Neural progenitor cell (in vitro differentiated cells): ENCODE measurements around the gene SOAT1. TPM values are rescaled to one million over a fixed set of nuclear protein-coding genes. Genes with fewer than 3 reads are reported as not detected.

Experiments used
- DNase-seq: peaks from one replicate; pipeline ENCODE4 v3.0.0-alpha.2; 2016; ENCODE audit warnings: low spot score
- H2AFZ ChIP-seq: fragments of 200-600 bp; sonication (generic); replicated peaks from 2 replicates; pipeline ENCODE4 v1.6.1; 2016; ENCODE audit warnings: antibody characterized with exemption
- H3F3A ChIP-seq: fragments of 200-600 bp; sonication (generic); 2 replicates; pipeline ENCODE4 v1.6.1; 2016; ENCODE audit warnings: antibody characterized with exemption, low read depth
- H3K27ac ChIP-seq: fragments of 200-600 bp; sonication (generic); 2 replicates; pipeline ENCODE4 v1.5.1; 2016; ENCODE audit warnings: mild to moderate bottlenecking
- H3K27me3 ChIP-seq: fragments of 200-600 bp; sonication (generic); 2 replicates; pipeline ENCODE4 v1.6.1; 2016; ENCODE audit warnings: mild to moderate bottlenecking, moderate library complexity
- H3K36me3 ChIP-seq: fragments of 200-600 bp; sonication (generic); 2 replicates; pipeline ENCODE4 v1.5.1; 2016
- H3K4me1 ChIP-seq: fragments of 200-600 bp; sonication (generic); 2 replicates; pipeline ENCODE4 v1.6.1; 2016; ENCODE audit warnings: mixed run types
- H3K4me2 ChIP-seq: fragments of 200-600 bp; sonication (generic); 2 replicates; pipeline ENCODE4 v1.6.1; 2016
- H3K4me3 ChIP-seq: fragments of 200-600 bp; sonication (generic); 2 replicates; pipeline ENCODE4 v1.5.1; 2016
- H3K79me2 ChIP-seq: fragments of 200-600 bp; sonication (generic); 2 replicates; pipeline ENCODE4 v1.6.1; 2016; ENCODE audit warnings: low read depth
- H3K9ac ChIP-seq: fragments of 200-600 bp; sonication (generic); 2 replicates; pipeline ENCODE4 v1.6.1; 2016
- H3K9me3 ChIP-seq: fragments of 200-600 bp; sonication (generic); 2 replicates; pipeline ENCODE4 v1.5.1; 2016; ENCODE audit warnings: low read depth
- H4K20me1 ChIP-seq: fragments of 200-600 bp; sonication (generic); 2 replicates; pipeline ENCODE4 v1.6.1; 2016; ENCODE audit warnings: low read depth
- H3K27ac Mint-ChIP-seq: 3 replicates; pipeline ENCODE4 v1.8.0; 2021; ENCODE audit warnings: mixed read lengths
- H3K27me3 Mint-ChIP-seq: 2 replicates; pipeline ENCODE4 v1.8.0; 2022; ENCODE audit warnings: low read depth, mild to moderate bottlenecking, inconsistent platforms, moderate library complexity, mixed read lengths; ENCODE audit not compliant: insufficient read depth
- H3K36me3 Mint-ChIP-seq: 3 replicates; pipeline ENCODE4 v1.8.0; 2021; ENCODE audit warnings: mixed read lengths
- H3K4me1 Mint-ChIP-seq: 3 replicates; pipeline ENCODE4 v1.8.0; 2021; ENCODE audit warnings: mixed read lengths
- H3K4me3 Mint-ChIP-seq: 3 replicates; pipeline ENCODE4 v1.8.0; 2021; ENCODE audit warnings: mild to moderate bottlenecking, moderate library complexity, mixed read lengths
- H3K9me3 Mint-ChIP-seq: 3 replicates; pipeline ENCODE4 v1.8.0; 2020; ENCODE audit warnings: mixed read lengths
- EZH2 ChIP-seq: fragments of 200-600 bp; sonication (generic); IDR thresholded peaks from 2 replicates; pipeline ENCODE4 v1.6.1; 2017; ENCODE audit warnings: antibody characterized with exemption, mild to moderate bottlenecking, moderate library complexity
- EZH2phosphoT487 ChIP-seq: fragments of 200-600 bp; sonication (generic); IDR thresholded peaks from 2 replicates; pipeline ENCODE4 v1.6.1; 2017; ENCODE audit warnings: antibody characterized with exemption
- total RNA-seq: library from RNA; depleted of rRNA; stranded (reverse); fragments of >200 nt; gene quantifications from 2 replicates; pipeline ENCODE4 v1.2.3, GENCODE V29; 2015; ENCODE audit warnings: low replicate concordance
- TF ChIP-seq, protein P1 (sequence below): fragments of 200-600 bp; sonication (generic); IDR thresholded peaks from 2 replicates; pipeline ENCODE4 v1.5.1; 2017; ENCODE audit warnings: antibody characterized with exemption, mild to moderate bottlenecking

Gene SOAT1
- total RNA-seq, 1 donor from 2014 or later: 15.3 TPM

DNA sequence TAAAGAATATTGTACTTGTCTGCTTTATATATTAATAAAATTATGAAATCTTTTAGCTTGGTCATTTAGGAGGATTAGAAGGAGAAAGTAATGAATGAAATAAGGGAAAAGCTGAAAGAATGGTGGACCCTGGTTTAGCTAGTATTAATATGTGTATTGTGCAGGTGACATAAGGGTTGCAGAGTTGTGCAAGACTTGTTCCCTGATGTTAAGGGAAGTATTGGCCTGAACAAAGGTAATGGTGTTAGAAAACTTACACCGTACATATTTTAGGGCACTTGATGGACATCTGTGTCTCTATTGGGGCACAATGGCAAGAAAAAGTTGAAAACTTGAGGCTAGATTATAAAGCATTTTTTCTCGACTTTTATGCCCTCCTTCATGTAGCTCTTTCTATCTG is 32.2 kb downstream of the SOAT1 start:
- Histone ChIP-seq H3K9me3 (no peaks in the 10 kb centered on the region), H3K9ac (no peak overlapping the region), H4K20me1 (no peaks in the 10 kb centered on the region), H3K36me3 (no peaks in the 10 kb centered on the region), H3K4me1 (no peaks in the 10 kb centered on the region), H3K4me2 (no peak overlapping the region), H3K27me3 (no peaks in the 10 kb centered on the region), H3K79me2 (no peaks in the 10 kb centered on the region), H2AFZ (no peak overlapping the region), H3F3A (no peaks in the 10 kb centered on the region), H3K27ac (no peak overlapping the region), H3K4me3 (no peak overlapping the region)
- DNase-seq: no peak
- TF ChIP-seq EZH2 (no peak), EZH2phosphoT487 (no peak)
- TF ChIP-seq, protein P1, sequence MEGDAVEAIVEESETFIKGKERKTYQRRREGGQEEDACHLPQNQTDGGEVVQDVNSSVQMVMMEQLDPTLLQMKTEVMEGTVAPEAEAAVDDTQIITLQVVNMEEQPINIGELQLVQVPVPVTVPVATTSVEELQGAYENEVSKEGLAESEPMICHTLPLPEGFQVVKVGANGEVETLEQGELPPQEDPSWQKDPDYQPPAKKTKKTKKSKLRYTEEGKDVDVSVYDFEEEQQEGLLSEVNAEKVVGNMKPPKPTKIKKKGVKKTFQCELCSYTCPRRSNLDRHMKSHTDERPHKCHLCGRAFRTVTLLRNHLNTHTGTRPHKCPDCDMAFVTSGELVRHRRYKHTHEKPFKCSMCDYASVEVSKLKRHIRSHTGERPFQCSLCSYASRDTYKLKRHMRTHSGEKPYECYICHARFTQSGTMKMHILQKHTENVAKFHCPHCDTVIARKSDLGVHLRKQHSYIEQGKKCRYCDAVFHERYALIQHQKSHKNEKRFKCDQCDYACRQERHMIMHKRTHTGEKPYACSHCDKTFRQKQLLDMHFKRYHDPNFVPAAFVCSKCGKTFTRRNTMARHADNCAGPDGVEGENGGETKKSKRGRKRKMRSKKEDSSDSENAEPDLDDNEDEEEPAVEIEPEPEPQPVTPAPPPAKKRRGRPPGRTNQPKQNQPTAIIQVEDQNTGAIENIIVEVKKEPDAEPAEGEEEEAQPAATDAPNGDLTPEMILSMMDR: no peak
- Mint-ChIP-seq H3K9me3 (peaks cover 6% of the 10 kb centered on the region), H3K27ac (no peak overlapping the region), H3K36me3 (peaks cover 34% of the 10 kb centered on the region), H3K4me1 (no peaks in the 10 kb centered on the region), H3K27me3 (peaks cover 2% of the 10 kb centered on the region), H3K4me3 (no peak overlapping the region)

DNA sequence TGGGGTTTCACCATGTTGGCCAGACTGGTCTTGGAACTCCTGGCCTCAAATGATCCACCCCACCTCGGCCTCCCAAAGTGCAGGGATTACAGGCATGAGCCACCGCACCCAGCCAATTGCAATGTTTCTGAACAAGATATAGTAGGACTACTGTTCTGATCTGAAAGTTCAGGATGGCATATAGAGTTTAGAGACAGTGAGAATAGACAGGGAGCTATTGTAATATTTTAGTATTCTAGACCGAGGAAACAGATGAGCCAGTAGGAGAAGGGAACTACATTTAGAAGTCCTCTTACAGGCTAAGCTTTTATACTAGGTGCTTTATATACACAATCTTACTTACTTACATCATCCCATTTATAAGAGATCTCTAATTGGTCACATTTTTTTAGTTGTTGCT is 33.1 kb downstream of the SOAT1 start:
- TF ChIP-seq EZH2: no peak
- no peak for TF ChIP-seq EZH2phosphoT487
- TF ChIP-seq, protein P1: no peak
- peaks cover 28% of the 10 kb centered on the region for H3K36me3 Mint-ChIP-seq
- Histone ChIP-seq H3K27me3 (no peaks in the 10 kb centered on the region), H3K9ac (no peak overlapping the region), H3F3A (no peaks in the 10 kb centered on the region), H3K27ac (no peak overlapping the region), H3K4me2 (no peak overlapping the region), H3K4me3 (no peak overlapping the region), H3K4me1 (no peaks in the 10 kb centered on the region), H3K9me3 (no peaks in the 10 kb centered on the region), H3K36me3 (no peaks in the 10 kb centered on the region), H3K79me2 (no peaks in the 10 kb centered on the region), H2AFZ (no peak overlapping the region), H4K20me1 (no peaks in the 10 kb centered on the region)
- no peaks in the 10 kb centered on the region for H3K4me1 Mint-ChIP-seq
- H3K4me3 Mint-ChIP-seq: no peak overlapping the region
- DNase-seq: no peak
- peaks cover 2% of the 10 kb centered on the region for H3K27me3 Mint-ChIP-seq
- no peak overlapping the region for H3K27ac Mint-ChIP-seq
- H3K9me3 Mint-ChIP-seq: no peaks in the 10 kb centered on the region

DNA sequence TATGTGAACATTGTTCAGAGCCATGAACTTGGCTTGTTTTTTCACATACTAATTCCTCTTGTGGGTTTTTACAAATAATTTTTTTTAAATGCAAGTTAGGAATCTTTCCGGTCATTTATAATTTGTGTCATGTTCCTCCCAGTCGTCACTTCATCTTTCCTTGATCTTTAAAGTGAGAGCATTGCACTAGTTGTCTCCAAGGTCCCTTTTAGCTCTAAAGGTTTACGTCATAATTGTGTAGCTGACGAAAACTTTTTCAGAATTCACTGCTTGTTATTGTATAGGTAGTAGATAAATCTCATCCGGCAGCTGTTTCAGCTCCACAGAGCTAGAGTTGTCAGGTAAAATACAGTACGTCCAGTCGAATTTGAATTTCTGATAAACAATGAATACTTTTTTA is 33.6 kb downstream of the SOAT1 start:
- Histone ChIP-seq H3K9ac (no peak overlapping the region), H4K20me1 (no peaks in the 10 kb centered on the region), H3K79me2 (no peaks in the 10 kb centered on the region), H2AFZ (no peak overlapping the region), H3K36me3 (no peaks in the 10 kb centered on the region), H3K4me2 (no peak overlapping the region), H3K9me3 (no peaks in the 10 kb centered on the region), H3K4me1 (no peaks in the 10 kb centered on the region), H3K27me3 (no peaks in the 10 kb centered on the region), H3F3A (no peaks in the 10 kb centered on the region), H3K27ac (no peak overlapping the region), H3K4me3 (no peak overlapping the region)
- H3K9me3 Mint-ChIP-seq: no peaks in the 10 kb centered on the region
- peaks cover 26% of the 10 kb centered on the region for H3K36me3 Mint-ChIP-seq
- no peak overlapping the region for H3K4me3 Mint-ChIP-seq
- no peaks in the 10 kb centered on the region for H3K4me1 Mint-ChIP-seq
- peaks cover 2% of the 10 kb centered on the region for H3K27me3 Mint-ChIP-seq
- no peak overlapping the region for H3K27ac Mint-ChIP-seq
- DNase-seq: no peak
- TF ChIP-seq EZH2: no peak
- TF ChIP-seq, protein P1: no peak
